Fibroblast of the aortic adventitia (primary cell): Measurements from ENCODE around the gene AGBL4. TPM values are rescaled to one million over a fixed set of nuclear protein-coding genes. Genes with fewer than 3 reads are reported as not detected.

Experiments used
- DNase-seq: peaks from one replicate; pipeline ENCODE4 v3.0.0-alpha.2; 2010; ENCODE audit warnings: low read depth
- H3K4me3 ChIP-seq: 2 replicates; pipeline ENCODE4 v1.5.1; 2011; ENCODE audit warnings: low read depth, mild to moderate bottlenecking, control low read depth, low read length, moderate library complexity
- total RNA-seq: library from RNA; depleted of rRNA; stranded (reverse); fragments of >200 nt; gene quantifications from 2 replicates; pipeline ENCODE4 v1.2.3, GENCODE V29; 2012; ENCODE audit warnings: low replicate concordance
- TF ChIP-seq, protein P1 (sequence below): IDR thresholded peaks from 2 replicates; pipeline ENCODE4 v1.5.1; 2011; ENCODE audit warnings: mild to moderate bottlenecking, low read length, control low read depth, inconsistent platforms; ENCODE audit not compliant: insufficient read depth

Gene AGBL4
- total RNA-seq, 1 donor: not detected

DNA sequence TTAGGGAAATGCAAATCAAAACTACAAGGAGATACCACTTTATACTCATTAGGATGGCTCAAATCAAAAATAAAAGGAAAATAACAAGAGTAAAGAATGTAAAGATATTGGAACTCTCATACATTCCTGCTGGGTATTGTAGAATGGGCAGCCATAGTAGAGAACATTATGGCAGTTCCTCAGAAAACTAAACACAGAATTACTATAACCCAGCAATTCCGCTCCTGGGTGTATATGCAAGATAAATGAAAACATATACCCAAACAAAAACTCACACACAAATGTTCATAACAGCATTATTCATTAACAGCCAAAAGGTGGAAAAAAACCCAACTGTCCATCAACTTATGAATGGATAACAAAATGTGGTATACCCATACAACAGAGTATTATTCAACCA is 1258.4 kb downstream of the AGBL4 start:
- DNase-seq: no peak
- H3K4me3 ChIP-seq: no peak overlapping the region
- TF ChIP-seq, protein P1, sequence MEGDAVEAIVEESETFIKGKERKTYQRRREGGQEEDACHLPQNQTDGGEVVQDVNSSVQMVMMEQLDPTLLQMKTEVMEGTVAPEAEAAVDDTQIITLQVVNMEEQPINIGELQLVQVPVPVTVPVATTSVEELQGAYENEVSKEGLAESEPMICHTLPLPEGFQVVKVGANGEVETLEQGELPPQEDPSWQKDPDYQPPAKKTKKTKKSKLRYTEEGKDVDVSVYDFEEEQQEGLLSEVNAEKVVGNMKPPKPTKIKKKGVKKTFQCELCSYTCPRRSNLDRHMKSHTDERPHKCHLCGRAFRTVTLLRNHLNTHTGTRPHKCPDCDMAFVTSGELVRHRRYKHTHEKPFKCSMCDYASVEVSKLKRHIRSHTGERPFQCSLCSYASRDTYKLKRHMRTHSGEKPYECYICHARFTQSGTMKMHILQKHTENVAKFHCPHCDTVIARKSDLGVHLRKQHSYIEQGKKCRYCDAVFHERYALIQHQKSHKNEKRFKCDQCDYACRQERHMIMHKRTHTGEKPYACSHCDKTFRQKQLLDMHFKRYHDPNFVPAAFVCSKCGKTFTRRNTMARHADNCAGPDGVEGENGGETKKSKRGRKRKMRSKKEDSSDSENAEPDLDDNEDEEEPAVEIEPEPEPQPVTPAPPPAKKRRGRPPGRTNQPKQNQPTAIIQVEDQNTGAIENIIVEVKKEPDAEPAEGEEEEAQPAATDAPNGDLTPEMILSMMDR: no peak

DNA sequence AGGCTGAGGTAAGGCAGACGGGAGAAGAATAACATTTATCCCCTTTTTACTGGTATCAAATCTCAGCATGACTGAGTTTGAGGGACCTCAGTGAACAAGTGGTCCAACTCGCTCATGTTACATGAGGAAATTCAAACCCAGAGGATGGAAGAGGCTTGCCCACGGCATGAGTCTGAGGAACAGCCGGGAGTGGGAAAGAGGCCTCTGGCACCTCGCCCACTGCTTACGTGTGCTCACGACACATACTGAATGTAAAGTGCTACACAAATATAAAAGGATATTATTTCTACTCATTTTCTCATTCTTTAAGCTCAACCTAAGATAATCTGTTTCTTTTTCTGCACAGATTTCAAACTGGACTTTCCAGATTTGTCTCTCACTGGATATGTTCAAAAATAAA is 1261.8 kb downstream of the AGBL4 start:
- TF ChIP-seq, protein P1: no peak
- DNase-seq: peak; percentile 35
- no peak overlapping the region for H3K4me3 ChIP-seq

DNA sequence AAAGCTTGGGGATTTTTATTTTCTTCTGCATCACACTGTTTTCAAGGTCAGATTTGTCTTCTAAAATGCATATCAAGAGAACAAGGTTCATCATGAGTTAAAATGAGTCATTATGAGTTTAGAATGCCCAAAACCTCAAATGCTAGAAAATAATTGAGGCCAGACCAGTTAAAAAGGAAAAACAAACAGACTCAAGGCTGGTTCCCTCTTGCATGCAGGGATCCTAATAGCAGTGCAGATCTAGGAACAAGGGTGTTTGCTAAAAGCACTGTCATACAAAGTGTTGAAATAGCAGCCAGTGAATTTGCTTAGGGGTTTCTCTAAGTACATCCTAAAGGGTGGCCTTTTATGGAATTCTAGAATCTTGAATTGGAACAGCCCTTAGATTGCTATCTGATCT is 1262.3 kb downstream of the AGBL4 start:
- peak; percentile 47 for DNase-seq
- TF ChIP-seq, protein P1: no peak
- no peak overlapping the region for H3K4me3 ChIP-seq

DNA sequence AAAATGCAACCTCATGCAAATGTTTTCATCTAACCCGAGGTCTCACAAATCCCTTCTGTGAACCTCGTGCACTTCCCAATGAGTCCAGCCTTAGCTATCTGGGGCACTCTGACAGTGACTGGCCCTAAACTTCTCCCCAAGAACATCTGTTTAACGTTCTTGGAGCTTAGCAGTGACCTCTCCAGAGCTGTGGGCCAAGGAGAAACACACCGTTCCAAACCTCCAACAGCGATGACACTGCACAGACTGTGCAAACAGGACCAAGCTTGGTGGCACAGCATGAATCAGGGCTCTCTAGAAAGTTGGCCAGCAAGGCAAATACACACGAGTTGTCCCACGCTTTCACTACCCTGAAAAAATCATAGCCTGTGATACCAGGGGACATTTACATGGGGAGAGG is 1262.9 kb downstream of the AGBL4 start:
- H3K4me3 ChIP-seq: no peak overlapping the region
- TF ChIP-seq, protein P1: no peak
- peak; percentile 1 for DNase-seq

DNA sequence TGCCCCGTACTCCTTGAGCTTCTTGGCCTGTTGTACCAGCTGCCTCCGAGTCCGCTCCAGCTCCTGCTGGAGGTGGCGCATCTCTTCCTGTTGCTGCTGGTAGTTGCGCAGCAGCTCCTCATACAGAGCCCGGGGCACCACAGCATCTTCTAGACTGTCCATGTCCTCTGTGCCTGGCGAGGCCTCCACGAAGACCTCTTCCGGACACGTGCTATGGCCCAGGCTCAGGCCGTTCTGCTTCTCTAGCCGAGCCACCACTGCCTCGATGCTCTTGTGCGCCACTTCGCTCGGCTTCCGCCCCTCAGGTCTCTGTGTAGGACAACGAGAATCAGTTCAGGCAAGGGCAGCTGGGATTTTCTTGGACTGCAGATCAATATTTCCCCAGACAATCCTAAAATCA is 1264.8 kb downstream of the AGBL4 start:
- no peak overlapping the region for H3K4me3 ChIP-seq
- no peak for DNase-seq
- TF ChIP-seq, protein P1: no peak

DNA sequence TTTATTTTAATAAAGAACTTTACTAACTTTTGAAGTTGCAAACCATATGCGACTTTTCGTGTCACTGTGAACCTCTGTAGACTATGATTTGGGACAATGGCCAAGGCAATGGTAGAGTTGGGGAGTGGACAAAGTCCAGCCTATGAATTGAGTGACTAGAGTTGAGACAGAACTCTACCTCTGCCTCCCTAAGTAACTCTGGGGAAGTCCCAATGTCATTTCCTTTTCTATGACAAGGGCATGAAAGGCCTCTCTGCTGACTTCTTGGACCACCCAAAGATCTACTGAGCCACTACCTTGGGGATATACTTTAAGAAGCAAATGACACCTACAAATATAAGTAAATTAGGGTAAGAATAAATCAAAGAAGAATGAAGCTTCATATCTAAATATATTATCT is 1266.4 kb downstream of the AGBL4 start:
- no peak overlapping the region for H3K4me3 ChIP-seq
- TF ChIP-seq, protein P1: no peak
- DNase-seq: no peak

DNA sequence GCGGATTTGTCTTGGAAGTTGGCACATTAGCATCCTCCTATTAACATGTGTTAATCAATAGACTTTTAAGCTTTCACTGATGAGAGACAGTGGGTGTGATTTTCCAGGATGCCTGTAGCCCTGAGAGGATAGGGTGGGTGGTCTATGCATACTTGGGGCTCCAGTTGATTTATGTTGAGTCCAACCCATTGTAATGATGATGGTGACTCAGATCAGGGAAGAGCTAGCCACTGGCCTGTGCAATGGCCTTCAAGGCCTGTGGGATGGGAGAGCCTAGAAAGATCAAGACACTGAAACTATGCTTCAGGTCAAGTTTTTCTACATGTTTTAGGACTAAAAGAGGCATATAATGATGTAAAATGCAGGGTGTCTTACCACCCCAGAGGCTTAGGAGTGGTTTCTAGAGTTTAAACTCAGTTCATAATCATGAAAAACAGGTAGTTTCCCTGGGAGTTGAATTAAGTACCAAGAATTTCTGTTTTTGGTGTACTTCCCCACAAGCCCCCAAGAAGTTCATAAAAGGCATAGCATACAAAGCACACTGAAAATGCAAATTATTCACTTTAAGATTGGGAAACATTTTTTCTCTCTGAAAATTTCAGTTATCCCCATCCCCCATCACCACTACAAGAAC is 1267.0 kb downstream of the AGBL4 start:
- no peak for DNase-seq
- no peak overlapping the region for H3K4me3 ChIP-seq
- TF ChIP-seq, protein P1: no peak
